ENCODE data around the gene SCAMP2.

The SCAMP2 gene

GRCh38 chr15:74866090-74866489, 7.1 kb downstream of the SCAMP2 start:
- peak overlapping the region in 1 of 2 experiments; percentile 9 for H3K27ac ChIP-seq (ENCODE audit: insufficient read depth in 1 of 2, low read depth in 1 of 2, low read length in 2 of 2, poor library complexity in 1 of 2, severe bottlenecking in 2 of 2)
- peaks cover 0 to 16% (median 4%) of the 10 kb centered on the region in 4 experiments for H3K36me3 ChIP-seq (ENCODE audit: control insufficient read depth in 4 of 4, insufficient read depth in 4 of 4, low read length in 3 of 4)
- 96% methylated on average over 6 of the region's 6 CpGs for WGBS (ENCODE audit: insufficient coverage)
- peak in 1 of 3 donors; percentile 32 for DNase-seq
- H3K27me3 ChIP-seq (replicated peaks in 2 of 5; ENCODE audit: control insufficient read depth in 4 of 5, insufficient read depth in 5 of 5, low read length in 4 of 5) = no peaks in the 10 kb centered on the region
- POLR2A ChIA-PET = no interaction called here
- no peak overlapping the region for H3K4me3 ChIP-seq (ENCODE audit: control insufficient read depth in 1 of 7, extremely low read depth in 1 of 7, insufficient read depth in 4 of 7, low read depth in 2 of 7, low read length in 6 of 7)
- H3K4me1 ChIP-seq (ENCODE audit: control extremely low read depth in 1 of 4, control insufficient read depth in 4 of 4, insufficient read depth in 4 of 4, low read length in 3 of 4) = peaks cover 39 to 78% (median 71%) of the 10 kb centered on the region in 4 experiments
- CTCF ChIA-PET = interaction anchor here (0.7 to 6.6 kb wide), 3 partner anchors 8 to 35 kb away, joined by 3 to 67 read pairs (median 3); no protein-coding TSS in a partner anchor
- no peaks in the 10 kb centered on the region for H3K9me3 ChIP-seq (ENCODE audit: control extremely low read depth in 1 of 5, control insufficient read depth in 4 of 5, insufficient read depth in 2 of 5, low read depth in 1 of 5, low read length in 4 of 5)

- ChIA-PET POLR2A (no interaction called here), CTCF (interaction anchor here (1.5 to 2.8 kb wide), 2 partner anchors 21 to 37 kb away, joined by 3 to 17 read pairs; no protein-coding TSS in a partner anchor)
- Histone ChIP-seq H3K36me3 (ENCODE audit: control insufficient read depth in 4 of 4, insufficient read depth in 4 of 4, low read length in 3 of 4) (peaks cover 0 to 17% (median 4%) of the 10 kb centered on the region in 4 experiments), H3K27ac (ENCODE audit: insufficient read depth in 1 of 2, low read depth in 1 of 2, low read length in 2 of 2, poor library complexity in 1 of 2, severe bottlenecking in 2 of 2) (no peak overlapping the region), H3K9me3 (ENCODE audit: control extremely low read depth in 1 of 5, control insufficient read depth in 4 of 5, insufficient read depth in 2 of 5, low read depth in 1 of 5, low read length in 4 of 5) (no peaks in the 10 kb centered on the region), H3K27me3 (replicated peaks in 2 of 5; ENCODE audit: control insufficient read depth in 4 of 5, insufficient read depth in 5 of 5, low read length in 4 of 5) (no peaks in the 10 kb centered on the region), H3K4me3 (ENCODE audit: control insufficient read depth in 1 of 7, extremely low read depth in 1 of 7, insufficient read depth in 4 of 7, low read depth in 2 of 7, low read length in 6 of 7) (no peak overlapping the region), H3K4me1 (ENCODE audit: control extremely low read depth in 1 of 4, control insufficient read depth in 4 of 4, insufficient read depth in 4 of 4, low read length in 3 of 4) (peaks cover 32 to 71% (median 63%) of the 10 kb centered on the region in 4 experiments)
- DNase-seq = no peak
- 67% methylated on average over 2 of the region's 2 CpGs for WGBS (ENCODE audit: insufficient coverage)
These were observed 7.8 kb downstream of the SCAMP2 start for GRCh38 chr15:74865316-74865715.

- H3K4me1 ChIP-seq (ENCODE audit: control extremely low read depth in 1 of 4, control insufficient read depth in 4 of 4, insufficient read depth in 4 of 4, low read length in 3 of 4) = peaks cover 27 to 68% (median 63%) of the 10 kb centered on the region in 4 experiments
- no peak overlapping the region for H3K27ac ChIP-seq (ENCODE audit: insufficient read depth in 1 of 2, low read depth in 1 of 2, low read length in 2 of 2, poor library complexity in 1 of 2, severe bottlenecking in 2 of 2)
- 88% methylated on average over 2 of the region's 6 CpGs for WGBS (ENCODE audit: insufficient coverage)
- POLR2A ChIA-PET = interaction anchor here (0.6 kb wide), 1 partner anchor 93 kb away, joined by 3 read pairs; no protein-coding TSS in a partner anchor
- H3K9me3 ChIP-seq (ENCODE audit: control extremely low read depth in 1 of 5, control insufficient read depth in 4 of 5, insufficient read depth in 2 of 5, low read depth in 1 of 5, low read length in 4 of 5) = no peaks in the 10 kb centered on the region
- CTCF ChIA-PET = interaction anchor here (1.1 to 2.8 kb wide), 3 partner anchors 17 to 38 kb away, joined by 3 to 17 read pairs (median 3); no protein-coding TSS in a partner anchor
- peaks cover 0 to 18% (median 4%) of the 10 kb centered on the region in 4 experiments for H3K36me3 ChIP-seq (ENCODE audit: control insufficient read depth in 4 of 4, insufficient read depth in 4 of 4, low read length in 3 of 4)
- DNase-seq = no peak
- H3K27me3 ChIP-seq (replicated peaks in 2 of 5; ENCODE audit: control insufficient read depth in 4 of 5, insufficient read depth in 5 of 5, low read length in 4 of 5) = no peaks in the 10 kb centered on the region
- no peak overlapping the region for H3K4me3 ChIP-seq (ENCODE audit: control insufficient read depth in 1 of 7, extremely low read depth in 1 of 7, insufficient read depth in 4 of 7, low read depth in 2 of 7, low read length in 6 of 7)
These were observed 8.9 kb downstream of the SCAMP2 start for GRCh38 chr15:74864296-74864695.

GRCh38 chr15:74863239-74864056, 9.7 kb downstream of the SCAMP2 start:
- H3K4me3 ChIP-seq (ENCODE audit: control insufficient read depth in 1 of 7, extremely low read depth in 1 of 7, insufficient read depth in 4 of 7, low read depth in 2 of 7, low read length in 6 of 7) = peak overlapping the region in 2 of 7 experiments; percentile 7 to 13
- WGBS (ENCODE audit: insufficient coverage) = 77% methylated on average over 10 of the region's 11 CpGs
- peak in 2 of 3 donors; percentile 31 to 45 for DNase-seq
- H3K36me3 ChIP-seq (ENCODE audit: control insufficient read depth in 4 of 4, insufficient read depth in 4 of 4, low read length in 3 of 4) = peaks cover 0 to 24% (median 4%) of the 10 kb centered on the region in 4 experiments
- peak overlapping the region in 1 of 2 experiments; percentile 40 for H3K27ac ChIP-seq (ENCODE audit: insufficient read depth in 1 of 2, low read depth in 1 of 2, low read length in 2 of 2, poor library complexity in 1 of 2, severe bottlenecking in 2 of 2)
- CTCF ChIA-PET = interaction anchor here (1.1 to 2.8 kb wide), 2 partner anchors 16 to 39 kb away, joined by 3 to 17 read pairs; no protein-coding TSS in a partner anchor
- H3K27me3 ChIP-seq (replicated peaks in 2 of 5; ENCODE audit: control insufficient read depth in 4 of 5, insufficient read depth in 5 of 5, low read length in 4 of 5) = no peaks in the 10 kb centered on the region
- no peaks in the 10 kb centered on the region for H3K9me3 ChIP-seq (ENCODE audit: control extremely low read depth in 1 of 5, control insufficient read depth in 4 of 5, insufficient read depth in 2 of 5, low read depth in 1 of 5, low read length in 4 of 5)
- POLR2A ChIA-PET = interaction anchor here (0.6 kb wide), 2 partner anchors 84 to 94 kb away, joined by 3 read pairs; no protein-coding TSS in a partner anchor
- H3K4me1 ChIP-seq (ENCODE audit: control extremely low read depth in 1 of 4, control insufficient read depth in 4 of 4, insufficient read depth in 4 of 4, low read length in 3 of 4) = peaks cover 19 to 67% (median 62%) of the 10 kb centered on the region in 4 experiments

- WGBS (ENCODE audit: insufficient coverage) = 89% methylated on average over 3 of the region's 4 CpGs
These were observed 14.8 kb downstream of the SCAMP2 start for GRCh38 chr15:74858369-74858740.

GRCh38 chr15:74857671-74858368, 15.3 kb downstream of the SCAMP2 start:
- 70% methylated on average over 4 of the region's 9 CpGs for WGBS (ENCODE audit: insufficient coverage)
- no peak overlapping the region for H3K27ac ChIP-seq (ENCODE audit: insufficient read depth in 1 of 2, low read depth in 1 of 2, low read length in 2 of 2, poor library complexity in 1 of 2, severe bottlenecking in 2 of 2)
- no peaks in the 10 kb centered on the region for H3K27me3 ChIP-seq (replicated peaks in 2 of 5; ENCODE audit: control insufficient read depth in 4 of 5, insufficient read depth in 5 of 5, low read length in 4 of 5)
- no peaks in the 10 kb centered on the region for H3K9me3 ChIP-seq (ENCODE audit: control extremely low read depth in 1 of 5, control insufficient read depth in 4 of 5, insufficient read depth in 2 of 5, low read depth in 1 of 5, low read length in 4 of 5)
- POLR2A ChIA-PET = interaction anchor here (1.3 to 1.9 kb wide), 3 partner anchors 10 to 15 kb away, joined by 4 to 13 read pairs (median 12); partner anchors contain the start of gene SCAMP2
- CTCF ChIA-PET = interaction anchor here (0.7 to 8.9 kb wide), 11 partner anchors 9 to 52 kb away, joined by 3 to 58 read pairs (median 6); partner anchors contain the start of gene ULK3
- H3K36me3 ChIP-seq (ENCODE audit: control insufficient read depth in 4 of 4, insufficient read depth in 4 of 4, low read length in 3 of 4) = peaks cover 3 to 47% (median 19%) of the 10 kb centered on the region in 4 experiments
- DNase-seq = no peak
- H3K4me3 ChIP-seq (ENCODE audit: control insufficient read depth in 1 of 7, extremely low read depth in 1 of 7, insufficient read depth in 4 of 7, low read depth in 2 of 7, low read length in 6 of 7) = no peak overlapping the region
- H3K4me1 ChIP-seq (ENCODE audit: control extremely low read depth in 1 of 4, control insufficient read depth in 4 of 4, insufficient read depth in 4 of 4, low read length in 3 of 4) = peaks cover 2 to 38% (median 36%) of the 10 kb centered on the region in 4 experiments

More at GRCh38 chr15:74858369-74858740, 14.8 kb downstream of the SCAMP2 start:
- Histone ChIP-seq H3K27ac (ENCODE audit: insufficient read depth in 1 of 2, low read depth in 1 of 2, low read length in 2 of 2, poor library complexity in 1 of 2, severe bottlenecking in 2 of 2) (no peak overlapping the region), H3K4me1 (ENCODE audit: control extremely low read depth in 1 of 4, control insufficient read depth in 4 of 4, insufficient read depth in 4 of 4, low read length in 3 of 4) (peaks cover 2 to 43% (median 39%) of the 10 kb centered on the region in 4 experiments), H3K9me3 (ENCODE audit: control extremely low read depth in 1 of 5, control insufficient read depth in 4 of 5, insufficient read depth in 2 of 5, low read depth in 1 of 5, low read length in 4 of 5) (no peaks in the 10 kb centered on the region), H3K36me3 (ENCODE audit: control insufficient read depth in 4 of 4, insufficient read depth in 4 of 4, low read length in 3 of 4) (peaks cover 2 to 42% (median 16%) of the 10 kb centered on the region in 4 experiments), H3K27me3 (replicated peaks in 2 of 5; ENCODE audit: control insufficient read depth in 4 of 5, insufficient read depth in 5 of 5, low read length in 4 of 5) (no peaks in the 10 kb centered on the region), H3K4me3 (ENCODE audit: control insufficient read depth in 1 of 7, extremely low read depth in 1 of 7, insufficient read depth in 4 of 7, low read depth in 2 of 7, low read length in 6 of 7) (no peak overlapping the region)
- ChIA-PET POLR2A (interaction anchor here (0.6 to 1.9 kb wide), 4 partner anchors 10 to 18 kb away, joined by 3 to 13 read pairs (median 8); partner anchors contain the start of gene SCAMP2), CTCF (interaction anchor here (0.6 to 8.9 kb wide), 10 partner anchors 8 to 65 kb away, joined by 3 to 58 read pairs (median 6); partner anchors contain the start of gene ULK3)
- no peak for DNase-seq

Measured in common myeloid progenitor, CD34-positive (primary cell).